ENCODE measurements around the gene SAMMSON. TPM values are rescaled to one million over a fixed set of nuclear protein-coding genes. Genes with fewer than 3 reads are reported as not detected.

The SAMMSON gene
- polyA plus RNA-seq, 6 donors from 2014 or later, result not detected

GRCh38 chr3:70042641-70043040, 43.1 kb downstream of the SAMMSON start:
- Mint-ChIP-seq H3K27ac (no peak overlapping the region), H3K27me3 (peaks cover 0 to 11% (median 10%) of the 10 kb centered on the region in 3 donors), H3K4me1 (no peaks in the 10 kb centered on the region), H3K4me3 (no peak overlapping the region), H3K9me3 (peaks cover 0 to 11% (median 3%) of the 10 kb centered on the region in 7 donors), H3K36me3 (peaks cover 0 to 9% of the 10 kb centered on the region in 2 donors)
- ATAC-seq (ENCODE audit: low read depth in 2 of 2) (no peak), DNase-seq (no peak)

- Mint-ChIP-seq H3K27ac (no peak overlapping the region), H3K36me3 (no peaks in the 10 kb centered on the region), H3K9me3 (no peaks in the 10 kb centered on the region), H3K4me3 (no peak overlapping the region), H3K27me3 (peaks cover 5 to 27% (median 10%) of the 10 kb centered on the region in 3 donors), H3K4me1 (no peaks in the 10 kb centered on the region)
- no peak for ATAC-seq (ENCODE audit: low read depth in 2 of 2)
- DNase-seq, result no peak
Measured at GRCh38 chr3:70049761-70050160, 50.2 kb downstream of the SAMMSON start.

GRCh38 chr3:70053293-70053692, 53.8 kb downstream of the SAMMSON start:
- H3K4me1 Mint-ChIP-seq, result no peaks in the 10 kb centered on the region
- H3K27ac Mint-ChIP-seq, result no peak overlapping the region
- DNase-seq (no peak), ATAC-seq (ENCODE audit: low read depth in 2 of 2) (no peak)
- no peak overlapping the region for H3K4me3 Mint-ChIP-seq
- no peaks in the 10 kb centered on the region for H3K36me3 Mint-ChIP-seq
- no peaks in the 10 kb centered on the region for H3K9me3 Mint-ChIP-seq
- peaks cover 10 to 35% (median 18%) of the 10 kb centered on the region in 3 donors for H3K27me3 Mint-ChIP-seq

GRCh38 chr3:70056081-70056480, 56.5 kb downstream of the SAMMSON start:
- no peak for DNase-seq
- H3K4me3 Mint-ChIP-seq, result no peak overlapping the region
- no peak overlapping the region for H3K27ac Mint-ChIP-seq
- H3K9me3 Mint-ChIP-seq, result no peaks in the 10 kb centered on the region
- H3K36me3 Mint-ChIP-seq, result no peaks in the 10 kb centered on the region
- no peaks in the 10 kb centered on the region for H3K4me1 Mint-ChIP-seq
- peaks cover 10 to 28% (median 18%) of the 10 kb centered on the region in 3 donors for H3K27me3 Mint-ChIP-seq
- no peak for ATAC-seq (ENCODE audit: low read depth in 2 of 2)

GRCh38 chr3:70057426-70057825, 57.9 kb downstream of the SAMMSON start:
- ATAC-seq (ENCODE audit: low read depth in 2 of 2) (no peak), DNase-seq (no peak)
- H3K9me3 Mint-ChIP-seq, result no peaks in the 10 kb centered on the region
- H3K27ac Mint-ChIP-seq, result no peak overlapping the region
- H3K27me3 Mint-ChIP-seq, result peaks cover 10 to 25% (median 18%) of the 10 kb centered on the region in 3 donors
- H3K4me1 Mint-ChIP-seq, result no peaks in the 10 kb centered on the region
- no peaks in the 10 kb centered on the region for H3K36me3 Mint-ChIP-seq
- no peak overlapping the region for H3K4me3 Mint-ChIP-seq

GRCh38 chr3:70061096-70061495, 61.6 kb downstream of the SAMMSON start:
- DNase-seq (no peak), ATAC-seq (ENCODE audit: low read depth in 2 of 2) (no peak)
- Mint-ChIP-seq H3K9me3 (no peaks in the 10 kb centered on the region), H3K4me3 (no peak overlapping the region), H3K36me3 (no peaks in the 10 kb centered on the region), H3K27me3 (peaks cover 0 to 8% (median under 1%) of the 10 kb centered on the region in 3 donors), H3K4me1 (no peaks in the 10 kb centered on the region), H3K27ac (no peak overlapping the region)

GRCh38 chr3:70064194-70064779, 64.8 kb downstream of the SAMMSON start:
- Mint-ChIP-seq H3K27ac (no peak overlapping the region), H3K4me3 (no peak overlapping the region), H3K27me3 (peaks cover 0 to 15% (median 2%) of the 10 kb centered on the region in 3 donors), H3K36me3 (no peaks in the 10 kb centered on the region), H3K9me3 (no peaks in the 10 kb centered on the region), H3K4me1 (no peaks in the 10 kb centered on the region)
- DNase-seq, result peak; percentile 5
- no peak for ATAC-seq (ENCODE audit: low read depth in 2 of 2)

- Mint-ChIP-seq H3K27me3 (peaks cover 0 to 20% (median 8%) of the 10 kb centered on the region in 3 donors), H3K4me1 (no peaks in the 10 kb centered on the region), H3K36me3 (no peaks in the 10 kb centered on the region), H3K4me3 (no peak overlapping the region), H3K27ac (no peak overlapping the region), H3K9me3 (no peaks in the 10 kb centered on the region)
- DNase-seq, result no peak
- ATAC-seq (ENCODE audit: low read depth in 2 of 2), result no peak
Measured at GRCh38 chr3:70065696-70066253, 66.2 kb downstream of the SAMMSON start.

GRCh38 chr3:70067860-70068521, 68.5 kb downstream of the SAMMSON start:
- no peaks in the 10 kb centered on the region for H3K36me3 Mint-ChIP-seq
- H3K4me1 Mint-ChIP-seq, result no peaks in the 10 kb centered on the region
- no peaks in the 10 kb centered on the region for H3K9me3 Mint-ChIP-seq
- H3K27me3 Mint-ChIP-seq, result peaks cover 9 to 31% (median 14%) of the 10 kb centered on the region in 3 donors
- no peak overlapping the region for H3K27ac Mint-ChIP-seq
- no peak for ATAC-seq (ENCODE audit: low read depth in 2 of 2)
- no peak overlapping the region for H3K4me3 Mint-ChIP-seq
- DNase-seq, result no peak

GRCh38 chr3:70069557-70069956, 70.0 kb downstream of the SAMMSON start:
- DNase-seq, result no peak
- no peak for ATAC-seq (ENCODE audit: low read depth in 2 of 2)
- Mint-ChIP-seq H3K27ac (peak overlapping the region in 1 of 6 donors; percentile 42), H3K4me3 (no peak overlapping the region), H3K36me3 (no peaks in the 10 kb centered on the region), H3K9me3 (no peaks in the 10 kb centered on the region), H3K4me1 (no peaks in the 10 kb centered on the region), H3K27me3 (peaks cover 20 to 30% (median 20%) of the 10 kb centered on the region in 3 donors)

GRCh38 chr3:70071138-70071537, 71.6 kb downstream of the SAMMSON start:
- no peaks in the 10 kb centered on the region for H3K9me3 Mint-ChIP-seq
- H3K27me3 Mint-ChIP-seq, result peaks cover 24 to 39% (median 33%) of the 10 kb centered on the region in 3 donors
- DNase-seq, result no peak
- H3K36me3 Mint-ChIP-seq, result no peaks in the 10 kb centered on the region
- ATAC-seq (ENCODE audit: low read depth in 2 of 2), result no peak
- no peaks in the 10 kb centered on the region for H3K4me1 Mint-ChIP-seq
- no peak overlapping the region for H3K27ac Mint-ChIP-seq
- no peak overlapping the region for H3K4me3 Mint-ChIP-seq

GRCh38 chr3:70072180-70072579, 72.6 kb downstream of the SAMMSON start:
- no peaks in the 10 kb centered on the region for H3K4me1 Mint-ChIP-seq
- no peak overlapping the region for H3K4me3 Mint-ChIP-seq
- no peaks in the 10 kb centered on the region for H3K36me3 Mint-ChIP-seq
- ATAC-seq (ENCODE audit: low read depth in 2 of 2) (no peak), DNase-seq (no peak)
- no peaks in the 10 kb centered on the region for H3K9me3 Mint-ChIP-seq
- H3K27me3 Mint-ChIP-seq, result peaks cover 25 to 44% (median 37%) of the 10 kb centered on the region in 3 donors
- peak overlapping the region in 1 of 6 donors; percentile 42 for H3K27ac Mint-ChIP-seq

GRCh38 chr3:70072754-70073153, 73.2 kb downstream of the SAMMSON start:
- Mint-ChIP-seq H3K4me1 (no peaks in the 10 kb centered on the region), H3K27ac (no peak overlapping the region), H3K36me3 (no peaks in the 10 kb centered on the region), H3K4me3 (no peak overlapping the region), H3K27me3 (peaks cover 25 to 44% (median 41%) of the 10 kb centered on the region in 3 donors), H3K9me3 (peaks cover 0 to 3% (median 0%) of the 10 kb centered on the region in 7 donors)
- DNase-seq (no peak), ATAC-seq (ENCODE audit: low read depth in 2 of 2) (no peak)

- DNase-seq (no peak), ATAC-seq (ENCODE audit: low read depth in 2 of 2) (no peak)
- Mint-ChIP-seq H3K27me3 (peaks cover 25 to 56% (median 54%) of the 10 kb centered on the region in 3 donors), H3K4me1 (no peaks in the 10 kb centered on the region), H3K9me3 (peaks cover 0 to 5% (median 2%) of the 10 kb centered on the region in 7 donors), H3K36me3 (no peaks in the 10 kb centered on the region), H3K27ac (no peak overlapping the region), H3K4me3 (no peak overlapping the region)
Measured at GRCh38 chr3:70075101-70075500, 75.6 kb downstream of the SAMMSON start.

All from naive B cell (primary cell).